Measurements from ENCODE around the gene PDE4D. TPM values are rescaled to one million over a fixed set of nuclear protein-coding genes. Genes with fewer than 3 reads are reported as not detected.

PDE4D gene
- total and polyA plus RNA-seq, 11 donors = 5.2 to 68.3 (median 42.1) TPM

- WGBS, 4 donors = 72 to 76% (median 75%) methylated on average over 2 of the region's 2 CpGs
- no peak for ATAC-seq
- Histone ChIP-seq H3K27me3 (no peaks in the 10 kb centered on the region), H3K36me3 (no peaks in the 10 kb centered on the region), H3K27ac (peak overlapping the region in 3 of 12 donors; percentile 53 to 87 (median 80)), H3K4me3 (no peak overlapping the region), H3K4me1 (peaks cover 0 to 54% (median 28%) of the 10 kb centered on the region in 12 donors), H3K9me3 (no peaks in the 10 kb centered on the region)
- no peak for TF ChIP-seq POLR2A (IDR thresholded peaks at IDR 0.05)
- no peak for TF ChIP-seq CTCF (IDR thresholded peaks at IDR 0.05)
- DNase-seq = no peak
- intact Hi-C loops (cut with DNase I) = loop anchor here in 1 of 10 donors (5.0 kb wide), 1 partner anchor 86 kb away; no protein-coding TSS in a partner anchor
Measured at GRCh38 chr5:59040804-59041201, 852.7 kb downstream of the PDE4D start.

- ATAC-seq = peak in 3 of 4 donors; percentile 18 to 50 (median 24)
- Histone ChIP-seq H3K4me3 (peak overlapping the region; percentile 48 to 92 (median 74)), H3K4me1 (peaks cover 0 to 59% (median 28%) of the 10 kb centered on the region in 12 donors), H3K27me3 (no peaks in the 10 kb centered on the region), H3K27ac (peak overlapping the region; percentile 42 to 91 (median 78)), H3K36me3 (no peaks in the 10 kb centered on the region), H3K9me3 (no peaks in the 10 kb centered on the region)
- DNase-seq = no peak
- intact Hi-C loops (cut with DNase I) = loop anchor here in 1 of 10 donors (5.0 kb wide), 1 partner anchor 87 kb away; no protein-coding TSS in a partner anchor
- TF ChIP-seq CTCF (IDR thresholded peaks at IDR 0.05) = no peak
- TF ChIP-seq POLR2A (IDR thresholded peaks at IDR 0.05) = no peak
- WGBS, 4 donors = 35 to 38% (median 37%) methylated on average over 11 to 13 of the region's 13 CpGs
Measured at GRCh38 chr5:59040024-59040803, 853.3 kb downstream of the PDE4D start.

- TF ChIP-seq POLR2A (IDR thresholded peaks at IDR 0.05) (peak in 1 of 2 donors; percentile 55), CTCF (IDR thresholded peaks at IDR 0.05) (no peak)
- Histone ChIP-seq H3K36me3 (no peaks in the 10 kb centered on the region), H3K27me3 (no peaks in the 10 kb centered on the region), H3K27ac (peak overlapping the region; percentile 42 to 91 (median 78)), H3K4me3 (peak overlapping the region; percentile 48 to 92 (median 74)), H3K4me1 (peaks cover 0 to 60% (median 29%) of the 10 kb centered on the region in 12 donors), H3K9me3 (no peaks in the 10 kb centered on the region)
- peak; percentile 29 to 79 (median 74) for ATAC-seq
- DNase-seq = peak; percentile 60 to 93 (median 84)
- WGBS, 4 donors = 0 to 2% (median 1%) methylated on average over 33 to 87 of the region's 87 CpGs
- intact Hi-C loops (cut with DNase I) = loop anchor here in 9 of 10 donors (1.0 to 10.0 kb wide), 11 partner anchors 85 to 325 kb away; no protein-coding TSS in a partner anchor
Measured at GRCh38 chr5:59039296-59040023, 854.1 kb downstream of the PDE4D start.

Data from heart left ventricle (tissue), 16 donors.